HCT116 (cell line): ENCODE results near the gene ZNF143. TPM values are rescaled to one million over a fixed set of nuclear protein-coding genes. Genes with fewer than 3 reads are reported as not detected.

ENCODE experiments used
- ATAC-seq: fragments of 200-7000 bp; cut with Tn5 transposase; 2 replicates; pipeline ENCODE4 v1.9.1; 2020; ENCODE audit warnings: mild to moderate bottlenecking, moderate library complexity
- BruUV-seq: library from RNA; stranded (reverse); fragments of 400-500 nt; replicated peaks from 2 replicates; lab custom pipeline; 2021; lab: Mats Ljungman, UMichigan
- CTCF ChIA-PET: fragments of 300-600 bp; sonication (Branson Sonifier 250); formaldehyde crosslinking; loops from one replicate; lab custom pipeline; 2021; ENCODE audit warnings: antibody characterized with exemption; lab: Charles Lee
- POLR2A ChIA-PET: fragments of 300-600, 350-600 bp; sonication (Branson Sonifier 250); formaldehyde crosslinking; loops from one replicate; lab custom pipeline; 2021; ENCODE audit warnings: antibody characterized with exemption; lab: Charles Lee
- RAD21 ChIA-PET, 2 experiments: fragments of 300-600 bp; sonication (Branson Sonifier 250); formaldehyde crosslinking; loops; one replicate each; lab custom pipeline; 2023; ENCODE audit warnings: low total read pairs in 2 of 2; ENCODE audit not compliant: uncharacterized antibody in 2 of 2, unreplicated experiment in 2 of 2, low non-redundant PET in 1 of 2; lab: Charles Lee
- DNase-seq: peaks from one replicate; pipeline ENCODE4 v3.0.0-alpha.2; 2010; ENCODE audit warnings: low read depth, low spot score
- H2AFZ ChIP-seq: fragments of 200-600 bp; shearing (Covaris generic), sonication (generic); 2 replicates; pipeline ENCODE4 v1.6.1; 2017; ENCODE audit warnings: low read depth, mixed run types, mixed read lengths, antibody characterized with exemption, low read length; ENCODE audit not compliant: poor library complexity, severe bottlenecking
- H3K27ac ChIP-seq: 2 replicates; pipeline ENCODE4 v1.5.1; 2012; ENCODE audit warnings: low read depth, low read length
- H3K27me3 ChIP-seq: fragments of 200-600 bp; sonication (generic); 2 replicates; pipeline ENCODE4 v1.6.1; 2016; ENCODE audit warnings: mixed run types, low read length, mixed read lengths; ENCODE audit not compliant: insufficient read depth
- H3K36me3 ChIP-seq, 2 experiments: fragments of 200-500 bp in 1 of 2; fragments of 200-600 bp in 1 of 2; sonication (Bioruptor generic) in 1 of 2; sonication (generic) in 1 of 2; 2 replicates each; pipeline versions ENCODE4 v1.5.1 to v1.6.1; 2014 to 2016; ENCODE audit warnings: low read length in 2 of 2, inconsistent platforms in 1 of 2, mixed read lengths in 1 of 2, mixed run types in 1 of 2; ENCODE audit not compliant: insufficient read depth in 2 of 2, control insufficient read depth in 1 of 2
- H3K4me1 ChIP-seq, 2 experiments: fragments of 200-600 bp in 1 of 2; sonication (generic) in 1 of 2; 2 replicates each; pipeline versions ENCODE4 v1.5.1 to v1.6.1; 2012 to 2017; ENCODE audit warnings: low read length in 2 of 2, inconsistent platforms in 1 of 2, mild to moderate bottlenecking in 1 of 2, mixed read lengths in 1 of 2, mixed run types in 1 of 2, moderate library complexity in 1 of 2; ENCODE audit not compliant: insufficient read depth in 2 of 2, control insufficient read depth in 1 of 2
- H3K4me2 ChIP-seq: fragments of 200-600 bp; sonication (generic); 2 replicates; pipeline ENCODE4 v1.6.1; 2017; ENCODE audit warnings: mixed run types, low read length, mixed read lengths
- H3K4me3 ChIP-seq, 2 experiments: fragments of 200-600 bp in 1 of 2; sonication (generic) in 1 of 2; replicated peaks in 1 of 2; 2 replicates each; pipeline ENCODE4 v1.5.1; 2011 to 2016; ENCODE audit warnings: low read length in 2 of 2, control low read depth in 1 of 2, low read depth in 1 of 2, mild to moderate bottlenecking in 1 of 2, mixed read lengths in 1 of 2, mixed run types in 1 of 2
- H3K79me2 ChIP-seq: fragments of 200-600 bp; sonication (generic); 2 replicates; pipeline ENCODE4 v1.6.1; 2017; ENCODE audit warnings: mild to moderate bottlenecking, mixed run types, low read length, moderate library complexity, mixed read lengths; ENCODE audit not compliant: insufficient read depth
- H3K9ac ChIP-seq: fragments of 200-600 bp; sonication (generic); 2 replicates; pipeline ENCODE4 v1.6.1; 2016; ENCODE audit warnings: low read length, mixed read lengths
- H3K9me2 ChIP-seq: fragments of 200-600 bp; sonication (generic), shearing (Covaris generic); 2 replicates; pipeline ENCODE4 v1.6.1; 2017; ENCODE audit warnings: mixed run types, mild to moderate bottlenecking, moderate library complexity; ENCODE audit not compliant: insufficient read depth
- H3K9me3 ChIP-seq, 2 experiments: fragments of 200-500 bp in 1 of 2; fragments of 200-600 bp in 1 of 2; sonication (Bioruptor generic) in 1 of 2; sonication (generic) in 1 of 2; 2 replicates each; pipeline ENCODE4 v1.6.1; 2014 to 2017; ENCODE audit warnings: low read length in 2 of 2, mixed read lengths in 2 of 2, inconsistent platforms in 1 of 2, low read depth in 1 of 2, mild to moderate bottlenecking in 1 of 2, mixed run types in 1 of 2, moderate library complexity in 1 of 2; ENCODE audit not compliant: control insufficient read depth in 1 of 2, insufficient read depth in 1 of 2
- H4K20me1 ChIP-seq: fragments of 200-600 bp; sonication (generic), shearing (Covaris generic); 2 replicates; pipeline ENCODE4 v1.6.1; 2017; ENCODE audit warnings: mixed run types, mild to moderate bottlenecking, moderate library complexity; ENCODE audit not compliant: insufficient read depth
- CBX3 ChIP-seq: IDR thresholded peaks from 2 replicates; pipeline ENCODE4 v1.6.1; 2012; ENCODE audit warnings: low read depth
- EZH2 ChIP-seq: fragments of 200-600 bp; sonication (generic); IDR thresholded peaks from 2 replicates; pipeline ENCODE4 v1.6.1; 2017; ENCODE audit warnings: antibody characterized with exemption, mixed run types
- EZH2phosphoT487 ChIP-seq: fragments of 200-600 bp; IDR thresholded peaks from 2 replicates; pipeline ENCODE4 v1.6.1; 2018; ENCODE audit warnings: antibody characterized with exemption, borderline replicate concordance
- SRF ChIP-seq: IDR thresholded peaks from 2 replicates; pipeline ENCODE4 v1.6.1; 2012; ENCODE audit warnings: low read depth
- YY1 ChIP-seq: IDR thresholded peaks from 2 replicates; pipeline ENCODE4 v1.6.1; 2011; ENCODE audit warnings: low read length, low read depth, moderate library complexity, mild to moderate bottlenecking; ENCODE audit not compliant: insufficient replicate concordance; ENCODE audit errors: extremely low read depth
- intact Hi-C: fragments of 100-400 bp; cut with micrococcal nuclease; formaldehyde crosslinking; loops from 2 replicates; pipeline ENCODE4 v1.10.0; 2022
- total RNA-seq: library from RNA; stranded (reverse); gene quantifications from one replicate; pipeline ENCODE4 v1.2.1, GENCODE V29; 2021; ENCODE audit not compliant: unreplicated experiment
- TF ChIP-seq, protein P1 (sequence below): IDR thresholded peaks from 2 replicates; pipeline ENCODE4 v1.6.1; 2012
- TF ChIP-seq, protein P2 (sequence below): IDR thresholded peaks from 2 replicates; pipeline ENCODE4 v1.6.1; 2012

ZNF143 gene
- total RNA-seq, 1 experiment from 2014 or later: 27.5 TPM

DNA sequence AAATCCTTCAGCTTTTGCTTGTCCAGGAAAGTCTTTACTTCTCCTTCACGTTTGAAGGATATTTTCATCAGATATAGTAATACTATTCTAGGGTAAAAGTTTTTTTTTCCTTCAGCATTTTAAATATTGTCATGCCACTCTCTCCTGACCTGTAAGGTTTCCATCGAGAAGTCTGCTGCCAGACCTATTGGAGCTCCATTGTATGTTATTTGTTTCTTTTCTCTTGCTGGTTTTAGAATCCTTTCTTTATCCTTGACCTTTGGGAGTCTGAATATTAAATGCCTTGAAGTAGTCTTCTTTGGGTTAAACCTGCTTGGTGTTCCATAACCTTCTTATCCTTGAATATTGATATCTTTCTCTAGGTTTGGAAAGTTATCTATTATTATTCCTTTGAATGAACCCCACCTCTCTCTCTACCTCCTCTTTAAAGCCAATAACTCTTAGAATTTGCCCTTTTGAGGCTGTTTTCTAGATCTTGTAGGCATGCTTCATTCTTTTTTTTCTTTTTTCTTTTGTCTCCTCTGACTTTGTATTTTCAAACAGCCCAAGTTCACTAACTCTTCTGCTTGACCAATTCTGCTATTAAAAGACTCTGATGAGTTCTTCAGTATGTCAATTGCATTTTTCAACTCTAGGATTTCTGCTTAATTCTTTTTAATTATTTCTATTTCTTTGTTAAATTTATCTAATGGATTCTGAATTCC, 100.6 kb downstream of the ZNF143 start:
- H3K9me3 ChIP-seq: peaks cover 0 to 2% of the 10 kb centered on the region in 2 experiments; a peak in 1 of 4 replicates
- H3K4me3 ChIP-seq: no peak overlapping the region
- H3K4me1 ChIP-seq: peaks cover 14 to 31% of the 10 kb centered on the region in 2 experiments
- intact Hi-C loops: no loop called here
- ChIA-PET RAD21 (no interaction called here), CTCF (no interaction called here), POLR2A (no interaction called here)
- H3K4me2 ChIP-seq: no peak overlapping the region
- H3K79me2 ChIP-seq: no peaks in the 10 kb centered on the region
- no peaks in the 10 kb centered on the region for H3K36me3 ChIP-seq
- no peaks in the 10 kb centered on the region for H4K20me1 ChIP-seq
- H2AFZ ChIP-seq: no peak overlapping the region
- no peak for ATAC-seq
- no peaks in the 10 kb centered on the region for H3K9me2 ChIP-seq
- H3K27ac ChIP-seq: no peak overlapping the region
- H3K9ac ChIP-seq: no peak overlapping the region
- no peak for DNase-seq
- no peaks in the 10 kb centered on the region for H3K27me3 ChIP-seq
- no TSS peak for BruUV-seq
- TF ChIP-seq, protein P1, sequence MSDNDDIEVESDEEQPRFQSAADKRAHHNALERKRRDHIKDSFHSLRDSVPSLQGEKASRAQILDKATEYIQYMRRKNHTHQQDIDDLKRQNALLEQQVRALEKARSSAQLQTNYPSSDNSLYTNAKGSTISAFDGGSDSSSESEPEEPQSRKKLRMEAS: no peak
- TF ChIP-seq CBX3: peak; percentile 61; the same call in 1 of the 2 replicates
- TF ChIP-seq, protein P2, sequence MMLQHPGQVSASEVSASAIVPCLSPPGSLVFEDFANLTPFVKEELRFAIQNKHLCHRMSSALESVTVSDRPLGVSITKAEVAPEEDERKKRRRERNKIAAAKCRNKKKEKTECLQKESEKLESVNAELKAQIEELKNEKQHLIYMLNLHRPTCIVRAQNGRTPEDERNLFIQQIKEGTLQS: no peak
- no peak for TF ChIP-seq YY1
- TF ChIP-seq EZH2: no peak

DNA sequence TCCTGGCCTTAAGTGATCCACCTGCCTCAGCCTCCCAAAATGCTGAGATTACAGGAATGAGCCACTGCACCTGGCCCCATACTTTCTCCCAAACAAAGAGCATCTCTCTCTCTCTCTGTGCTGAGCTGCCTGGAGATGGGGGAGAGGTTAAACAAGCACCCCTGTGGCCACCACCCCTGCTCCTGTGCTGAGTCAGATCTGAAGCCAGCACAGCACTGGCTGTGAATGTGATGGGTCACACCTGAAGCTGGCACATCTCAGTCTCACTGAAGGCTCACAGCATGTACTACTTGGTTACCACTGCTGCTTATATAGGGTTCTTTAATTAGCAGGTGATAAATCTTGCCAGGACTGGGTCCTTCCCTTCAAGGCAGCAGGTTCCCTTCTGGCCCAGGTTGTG, 101.9 kb downstream of the ZNF143 start:
- DNase-seq (no peak), ATAC-seq (no peak)
- TF ChIP-seq SRF: no peak
- TF ChIP-seq EZH2: no peak
- no peak for TF ChIP-seq EZH2phosphoT487
- RAD21 ChIA-PET: no interaction called here
- peaks cover 20 to 43% of the 10 kb centered on the region in 2 experiments for H3K4me1 ChIP-seq
- H2AFZ ChIP-seq: no peak overlapping the region
- H4K20me1 ChIP-seq: no peaks in the 10 kb centered on the region
- H3K9me3 ChIP-seq: peaks cover 0 to 2% of the 10 kb centered on the region in 2 experiments; a peak in 1 of 4 replicates
- CTCF ChIA-PET: no interaction called here
- H3K4me3 ChIP-seq: no peak overlapping the region
- POLR2A ChIA-PET: no interaction called here
- intact Hi-C loops: no loop called here
- H3K27me3 ChIP-seq: no peaks in the 10 kb centered on the region
- H3K9me2 ChIP-seq: no peaks in the 10 kb centered on the region
- H3K36me3 ChIP-seq: no peaks in the 10 kb centered on the region
- H3K79me2 ChIP-seq: no peaks in the 10 kb centered on the region
- H3K27ac ChIP-seq: no peak overlapping the region
- peak overlapping the region; percentile 28; the same call in 1 of the 2 replicates for H3K4me2 ChIP-seq
- no peak overlapping the region for H3K9ac ChIP-seq
- no TSS peak for BruUV-seq
